GM18909 (cell line): ENCODE results near the gene ZNF638.

Experiments used
- ATAC-seq: cut with Tn5 transposase; IDR thresholded peaks from one replicate; pipeline ENCODE4 v1.9.1; 2021; ENCODE audit warnings: mild to moderate bottlenecking; ENCODE audit not compliant: unreplicated experiment, poor library complexity

The ZNF638 gene

DNA sequence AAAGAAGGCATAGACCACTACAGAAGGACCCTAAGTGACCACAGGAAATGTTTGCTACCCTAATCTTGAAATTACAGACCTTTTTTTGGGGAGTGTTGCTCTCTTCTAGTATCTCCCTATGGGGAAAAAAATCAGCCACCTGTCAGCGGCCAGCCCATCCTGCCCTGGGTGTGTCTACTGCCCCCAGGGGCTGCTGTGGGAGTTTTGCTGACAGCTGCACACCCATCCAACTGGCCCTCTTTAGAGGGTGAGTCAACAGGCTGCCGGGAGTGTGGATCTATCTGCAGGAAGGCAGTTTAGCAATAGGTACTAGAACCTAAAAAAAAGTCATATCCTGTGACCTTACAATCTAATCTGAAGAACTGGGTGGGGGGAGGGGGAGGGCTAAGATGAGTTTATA is 121.0 kb downstream of the ZNF638 start:
- ATAC-seq: no peak

DNA sequence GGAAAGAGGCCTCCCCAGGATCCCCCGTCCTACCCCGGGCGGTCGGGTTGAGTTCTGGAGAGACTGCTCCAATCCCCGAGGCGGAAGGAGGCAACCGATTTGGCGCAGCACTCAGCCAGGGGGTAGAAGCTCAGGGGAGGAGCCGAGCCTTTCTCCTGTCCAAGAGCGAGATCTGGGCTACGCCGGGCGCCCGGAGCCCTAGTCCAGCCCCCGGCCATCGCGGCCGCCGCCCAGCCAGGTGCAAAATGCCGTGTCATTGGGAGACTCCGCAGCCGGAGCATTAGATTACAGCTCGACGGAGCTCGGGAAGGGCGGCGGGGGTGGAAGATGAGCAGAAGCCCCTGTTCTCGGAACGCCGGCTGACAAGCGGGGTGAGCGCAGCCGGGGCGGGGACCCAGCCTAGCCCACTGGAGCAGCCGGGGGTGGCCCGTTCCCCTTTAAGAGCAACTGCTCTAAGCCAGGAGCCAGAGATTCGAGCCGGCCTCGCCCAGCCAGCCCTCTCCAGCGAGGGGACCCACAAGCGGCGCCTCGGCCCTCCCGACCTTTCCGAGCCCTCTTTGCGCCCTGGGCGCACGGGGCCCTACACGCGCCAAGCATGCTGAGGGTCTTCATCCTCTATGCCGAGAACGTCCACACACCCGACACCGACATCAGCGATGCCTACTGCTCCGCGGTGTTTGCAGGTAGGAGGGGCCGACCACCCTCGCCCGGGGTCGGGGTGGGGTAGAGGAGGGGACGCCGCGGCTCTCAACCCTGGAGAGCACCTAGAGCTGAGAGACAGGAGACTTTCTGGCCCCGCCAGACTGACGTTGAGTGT is 122.0 kb downstream of the ZNF638 start, which contains the start of gene DYSF:
DYSF (plus strand) TSS at position 158 of the 817 bp plus-strand sequence.
- ATAC-seq: no peak

DNA sequence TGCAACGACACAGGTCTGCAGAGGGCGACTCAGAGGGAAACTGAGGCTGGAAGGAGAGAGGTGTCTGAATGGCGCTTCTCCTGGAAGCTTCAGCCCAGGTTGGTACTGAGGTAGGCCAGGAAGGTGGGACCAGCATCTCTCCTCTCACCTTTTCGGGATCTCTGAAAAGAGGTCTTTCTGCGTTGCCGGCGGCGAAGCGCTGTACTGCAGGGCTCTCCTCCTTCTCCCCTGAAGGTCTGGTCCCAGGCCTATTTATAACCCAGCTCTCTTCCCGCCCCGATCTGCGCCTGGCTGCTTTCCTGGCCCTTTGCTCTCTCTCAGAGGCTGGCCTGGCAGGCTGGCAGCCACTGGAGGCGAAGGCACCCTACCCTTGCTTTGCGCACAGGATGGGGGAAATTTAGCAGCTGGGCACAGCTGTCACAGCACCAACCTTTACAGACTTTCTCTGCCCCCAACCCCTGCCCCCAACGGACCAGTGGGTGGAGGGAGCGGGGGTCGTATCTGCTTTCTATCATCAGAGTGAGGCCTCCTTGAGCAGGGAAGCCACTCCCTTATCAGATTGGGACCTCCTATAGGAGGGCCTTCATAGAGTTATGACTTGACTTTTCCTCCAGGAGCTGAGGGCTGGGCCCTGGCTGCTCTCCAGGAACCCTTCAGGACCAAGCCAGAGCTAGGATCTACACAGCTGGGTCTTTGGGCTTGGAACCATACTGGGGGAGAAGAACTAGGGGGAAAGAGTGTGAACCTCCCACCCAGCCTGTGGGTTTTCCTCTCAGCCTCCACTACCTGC is 122.8 kb downstream of the ZNF638 start:
- no peak for ATAC-seq

DNA sequence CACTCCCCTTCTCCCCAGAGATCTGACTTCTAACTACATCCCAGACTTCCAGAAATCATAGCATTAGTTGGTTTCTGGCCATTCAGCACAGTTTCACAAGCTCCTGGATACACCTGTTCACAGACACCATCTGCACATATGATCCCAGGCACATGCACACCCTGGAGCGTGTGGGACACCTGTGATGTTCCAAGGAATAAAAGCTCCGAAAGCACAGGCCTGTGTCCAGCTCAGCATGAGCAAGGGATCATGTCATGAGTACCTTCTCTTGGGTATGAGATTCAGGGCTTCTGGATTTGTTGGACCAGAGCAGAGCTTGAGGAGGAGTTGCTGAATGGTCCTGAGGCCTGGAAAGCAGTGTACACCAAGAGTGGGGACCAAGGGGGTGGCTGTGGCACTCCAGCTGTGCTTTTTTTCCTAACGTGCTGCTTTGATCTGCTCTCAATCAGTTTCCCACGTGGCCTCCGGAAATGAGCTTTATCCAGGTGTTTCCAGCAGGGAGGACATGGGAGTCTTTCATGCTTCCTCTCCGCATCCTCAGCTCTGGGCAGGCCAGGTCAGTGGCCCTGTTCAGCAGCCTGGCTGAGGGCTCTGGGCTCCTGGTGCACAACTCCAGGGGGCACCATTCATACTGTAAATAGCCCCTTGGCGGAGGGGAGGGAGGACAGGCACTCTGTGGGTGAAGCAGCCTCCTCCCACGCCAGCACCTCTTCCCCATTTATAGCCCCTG is 123.6 kb downstream of the ZNF638 start:
- ATAC-seq: no peak

DNA sequence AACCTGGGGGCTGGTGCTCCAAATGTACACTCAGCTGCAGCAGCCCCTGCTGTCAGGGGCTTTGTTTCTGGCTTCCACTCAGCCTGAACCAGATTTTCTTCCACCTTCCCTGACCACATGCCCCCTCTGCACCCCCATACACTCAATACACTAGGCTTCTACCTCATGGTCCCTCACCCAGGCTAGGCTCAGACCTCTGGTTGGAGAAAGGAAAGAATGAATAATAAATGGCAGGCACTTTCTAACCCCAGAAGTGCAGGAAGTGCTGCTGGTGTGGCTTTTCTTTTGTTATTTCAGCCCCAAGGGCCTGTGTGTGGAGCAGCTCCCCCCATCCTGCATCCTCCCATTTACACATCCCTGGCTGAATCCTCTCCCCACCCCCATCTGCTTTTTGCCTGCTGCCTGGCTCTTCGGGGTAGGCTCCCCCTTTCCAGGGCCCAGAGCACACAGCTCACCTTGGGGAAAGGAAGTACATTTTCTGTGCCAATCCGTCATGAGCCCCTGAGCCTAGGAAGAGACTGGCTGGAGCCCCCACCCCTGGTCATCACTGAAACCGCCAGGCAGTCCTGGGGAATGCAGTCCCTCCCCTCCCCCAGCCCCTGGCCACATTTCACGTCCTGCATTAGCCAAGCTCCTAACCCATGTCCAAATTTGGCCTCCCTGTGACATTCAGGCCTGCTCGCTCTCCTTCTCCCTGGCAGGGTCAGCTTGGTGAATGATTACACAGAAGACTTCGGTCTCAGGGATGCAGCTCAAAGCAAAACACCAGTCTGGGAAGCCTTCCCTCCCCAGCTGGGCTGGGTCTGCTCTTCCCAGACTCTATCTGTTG is 124.4 kb downstream of the ZNF638 start:
- no peak for ATAC-seq

DNA sequence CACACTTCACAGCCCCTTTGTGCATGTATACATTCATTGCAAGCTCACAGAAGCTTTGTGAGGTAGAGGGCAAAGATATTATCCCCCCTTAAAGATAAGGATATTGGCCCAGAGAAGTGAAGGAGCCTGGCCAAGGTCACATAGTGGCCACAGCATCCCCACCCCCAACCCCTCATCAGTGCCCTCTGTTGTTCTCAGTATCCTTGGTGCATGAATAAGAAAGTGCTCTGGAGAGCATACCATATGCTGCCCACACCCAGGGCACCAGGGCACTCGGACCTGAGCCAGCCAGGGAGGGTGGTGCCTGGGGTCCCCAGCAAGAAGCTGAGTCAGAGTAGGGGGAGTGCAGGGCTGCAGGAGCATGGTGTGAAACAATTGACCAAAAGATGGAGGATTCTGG is 125.0 kb downstream of the ZNF638 start:
- no peak for ATAC-seq

DNA sequence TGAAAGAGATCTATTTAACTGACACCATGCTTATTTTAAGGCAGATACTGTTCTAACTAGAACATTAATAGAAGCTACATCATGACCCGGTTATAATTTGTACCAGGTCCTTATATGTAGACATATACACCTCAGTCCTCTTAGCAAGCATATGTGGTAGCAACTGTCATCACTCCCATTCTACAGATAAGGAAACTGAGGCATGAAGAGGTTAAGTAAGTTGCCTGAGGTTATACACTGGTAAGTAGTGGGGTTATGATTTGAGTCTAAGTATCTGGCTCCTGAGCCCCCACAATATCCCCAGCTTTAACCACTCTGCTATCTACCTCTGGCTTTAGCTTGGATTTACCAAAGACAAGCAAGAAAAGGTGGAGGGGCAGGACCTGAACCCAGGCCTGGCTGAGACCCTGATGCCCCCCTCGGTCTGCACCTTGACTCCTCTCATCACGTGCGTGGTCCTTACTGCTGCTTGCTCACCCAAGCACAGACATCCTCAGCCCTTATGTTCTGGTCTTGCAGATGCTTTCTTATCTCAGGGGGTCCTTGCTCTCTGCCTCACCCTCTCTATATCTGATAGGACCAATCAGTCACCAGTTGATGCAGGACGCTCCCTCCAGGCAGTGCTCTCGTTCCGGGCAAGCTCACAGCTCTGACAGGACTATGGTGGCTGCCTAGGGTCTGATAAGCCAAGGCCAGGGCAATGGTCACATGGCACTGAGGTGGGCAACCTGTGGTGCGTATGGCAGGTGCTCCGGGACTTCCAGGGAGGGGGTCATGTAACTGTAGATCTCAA is 125.7 kb downstream of the ZNF638 start:
- no peak for ATAC-seq

DNA sequence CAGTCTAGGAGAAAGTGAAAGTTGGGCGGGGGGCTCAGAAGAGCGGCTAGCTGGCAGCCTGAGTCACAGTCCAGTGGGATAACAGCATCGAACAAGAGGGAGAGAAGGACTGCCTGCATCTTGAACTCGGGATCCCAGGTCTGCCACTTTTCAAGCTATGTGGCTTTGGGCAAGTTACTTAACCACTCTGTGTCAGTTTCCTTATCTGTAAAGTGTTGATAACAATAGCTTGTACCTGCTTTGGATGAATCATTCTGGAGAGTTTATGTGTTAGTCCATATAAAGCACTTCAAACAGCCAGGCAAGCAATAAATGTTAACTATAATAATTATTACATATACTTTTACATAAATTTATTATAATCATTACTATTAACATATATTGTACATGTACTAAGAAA is 126.3 kb downstream of the ZNF638 start:
- no peak for ATAC-seq

DNA sequence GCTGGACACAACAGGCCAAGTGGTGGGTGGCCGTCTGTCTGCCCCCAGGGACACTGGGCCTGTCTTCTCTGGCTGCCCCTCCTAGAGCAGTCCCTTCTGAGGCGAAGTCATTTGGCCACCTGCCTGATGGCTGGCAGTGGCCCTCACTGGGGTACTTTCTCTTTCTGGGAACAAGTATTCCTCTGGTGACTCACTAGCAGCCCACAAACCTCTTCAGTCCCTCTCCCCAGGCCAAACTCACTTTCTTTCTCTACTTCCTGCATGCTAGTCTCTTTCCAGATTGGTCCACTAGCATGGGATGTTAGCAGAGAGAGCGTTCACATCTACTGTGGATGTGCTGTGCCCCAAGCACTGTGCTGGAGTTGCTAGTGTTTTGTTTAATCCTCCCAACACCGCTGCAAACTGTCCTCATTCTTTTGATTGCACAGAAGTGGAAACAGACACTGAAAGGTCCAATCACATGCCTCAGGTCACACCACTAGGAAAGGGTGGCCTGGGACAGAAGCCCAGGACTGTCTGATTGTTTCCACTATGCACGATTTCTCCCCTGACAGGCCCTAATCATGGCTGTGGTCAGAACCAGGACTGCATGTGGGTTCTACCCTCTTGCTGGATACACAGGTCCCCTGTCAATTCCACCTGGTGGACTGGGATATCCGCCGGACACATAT is 127.0 kb downstream of the ZNF638 start:
- ATAC-seq: no peak

DNA sequence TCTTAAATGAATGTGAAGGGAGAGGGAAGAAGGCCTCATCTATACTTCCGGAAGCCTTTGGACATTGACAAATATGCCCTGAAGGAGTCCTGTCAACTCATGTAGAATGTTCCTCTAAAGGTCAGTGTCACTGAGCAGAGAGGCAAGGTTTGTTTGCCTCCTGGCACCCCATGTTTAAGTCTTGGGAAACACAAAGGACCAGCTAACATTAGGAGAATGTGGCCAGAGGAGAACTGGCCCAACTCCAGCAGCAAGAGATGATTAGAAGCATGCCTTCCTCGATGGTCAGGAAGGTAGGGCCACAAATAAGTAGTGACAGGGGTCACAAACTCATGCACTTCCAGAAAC is 127.5 kb downstream of the ZNF638 start:
- ATAC-seq: no peak

DNA sequence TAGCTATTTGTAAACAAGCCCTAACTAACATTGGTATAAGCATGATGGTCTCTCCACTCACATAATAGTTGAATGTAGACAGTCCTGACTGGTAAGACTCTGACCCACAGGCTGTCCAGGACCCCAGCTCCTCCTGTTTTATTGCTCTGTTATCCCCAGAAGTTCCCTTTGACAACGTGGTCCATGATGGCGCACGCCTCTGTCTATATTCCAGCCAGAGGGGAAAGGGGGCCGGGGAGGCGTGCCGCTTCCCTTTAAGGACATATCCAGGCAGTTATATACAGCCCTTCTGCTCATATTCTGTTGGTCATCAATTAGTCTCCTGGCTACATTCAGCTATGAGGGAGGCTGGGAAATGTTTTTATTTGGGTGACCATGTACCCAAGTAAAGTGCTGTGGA is 128.5 kb downstream of the ZNF638 start:
- no peak for ATAC-seq

DNA sequence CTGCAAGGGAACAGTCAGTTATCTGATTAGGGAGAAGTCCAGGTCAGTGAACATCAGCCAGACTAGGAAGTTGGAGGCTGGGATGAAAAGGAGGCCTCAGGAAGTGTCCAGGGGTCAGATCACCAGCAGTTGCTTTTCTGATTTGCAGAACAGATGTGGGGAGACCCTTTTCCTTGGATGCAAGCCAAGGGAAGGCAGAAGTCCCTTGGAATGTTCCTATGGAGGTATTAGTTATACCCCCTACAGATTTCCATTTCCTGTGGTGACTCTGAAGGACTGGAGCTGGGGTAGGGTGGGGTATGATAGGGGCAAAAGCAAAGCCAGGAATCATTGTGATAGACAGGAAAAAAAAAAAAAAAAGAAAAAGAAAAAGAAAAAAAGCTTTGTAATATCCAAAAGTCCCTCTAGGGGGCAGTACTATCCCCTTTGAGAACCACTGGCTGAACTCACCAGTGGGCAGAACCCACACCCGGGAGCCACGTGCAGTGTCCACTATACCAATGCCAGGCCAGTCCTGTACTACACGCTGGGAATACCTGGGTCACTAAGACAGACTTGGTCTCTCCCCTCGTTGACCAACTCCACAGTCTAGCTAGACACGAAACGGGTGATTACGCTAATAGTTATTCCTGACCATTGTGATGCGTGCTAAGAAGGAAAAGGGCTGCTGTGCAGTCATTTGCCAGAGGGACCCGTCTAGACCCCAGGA is 129.2 kb downstream of the ZNF638 start:
- ATAC-seq: no peak

DNA sequence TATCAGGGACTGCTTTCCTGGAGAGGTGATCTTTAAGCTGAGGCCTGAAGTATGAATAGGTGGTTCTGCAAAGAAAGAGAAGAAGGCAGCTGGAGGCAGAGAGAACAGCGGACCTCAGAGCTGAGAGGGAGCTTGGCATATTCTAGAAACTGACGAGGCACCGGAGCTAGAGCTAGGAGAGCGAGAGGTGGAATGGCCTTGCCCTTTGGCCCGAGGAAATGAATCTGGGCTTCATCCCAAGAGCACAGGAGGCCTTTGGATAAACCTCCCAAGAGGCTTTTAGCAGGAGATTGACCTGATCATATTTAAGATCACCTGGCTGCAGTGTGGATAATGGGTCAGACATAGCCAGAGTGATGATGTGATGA is 129.7 kb downstream of the ZNF638 start:
- ATAC-seq: no peak

DNA sequence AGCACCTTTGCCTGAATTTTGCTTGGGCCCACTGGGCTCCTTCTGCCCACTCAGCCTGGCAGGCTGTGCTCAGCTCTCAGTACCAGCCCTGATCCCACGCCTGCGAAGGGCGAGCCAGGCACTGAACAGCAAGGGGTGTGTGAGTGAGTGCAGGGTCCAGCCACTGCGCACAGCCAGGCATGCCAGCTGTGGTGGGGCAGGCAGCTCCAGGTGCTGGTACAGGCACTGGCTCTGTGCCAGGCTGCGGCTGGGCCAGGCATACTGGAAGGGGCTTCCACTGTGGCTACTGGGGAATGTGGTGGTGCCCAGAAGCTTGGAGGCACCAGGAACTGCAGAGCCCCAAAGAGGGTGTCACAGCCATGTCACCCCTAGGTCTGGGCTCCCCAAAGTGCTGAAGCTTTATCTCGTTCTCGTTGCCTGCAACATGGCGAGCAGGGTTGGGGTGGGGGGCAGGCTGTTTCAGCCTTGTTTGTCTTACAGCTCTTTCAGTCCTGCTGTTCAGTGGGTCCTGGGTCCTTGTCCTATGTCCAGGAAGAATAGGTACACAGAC is 130.5 kb downstream of the ZNF638 start:
- no peak for ATAC-seq

DNA sequence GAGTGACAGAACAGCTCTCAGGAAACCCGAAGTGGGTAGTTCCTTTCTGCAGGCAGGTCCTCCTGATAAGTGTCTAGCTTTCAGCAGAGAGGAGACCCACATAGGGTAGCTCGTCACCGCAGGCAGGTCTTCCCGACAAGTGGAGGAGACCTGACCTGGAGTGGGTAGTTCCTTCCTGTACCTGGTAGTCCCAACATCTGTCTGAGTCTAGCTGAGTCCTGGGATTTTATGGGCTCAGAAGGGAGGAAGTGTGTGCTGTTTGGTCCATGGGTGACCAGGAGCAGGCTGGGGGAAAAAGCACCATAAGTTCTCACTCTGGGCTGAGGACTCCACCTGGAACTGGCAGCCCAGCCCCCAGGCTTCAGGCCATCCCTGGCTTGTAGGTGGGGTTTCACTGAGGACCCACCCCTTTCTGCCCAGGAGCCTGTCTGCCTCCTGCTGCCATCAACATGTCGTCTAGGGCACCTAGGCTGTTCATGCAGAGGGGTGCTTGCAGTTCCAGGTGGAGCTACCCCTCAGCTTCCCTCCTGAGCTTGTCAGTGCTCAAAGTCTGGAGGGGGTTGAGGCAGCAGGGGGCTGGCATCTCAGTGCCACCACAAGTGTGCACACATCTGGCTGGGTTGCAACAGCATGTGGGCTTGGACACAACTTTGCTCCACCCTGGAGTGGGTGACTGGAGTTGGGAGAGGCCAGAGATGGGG is 131.2 kb downstream of the ZNF638 start:
- ATAC-seq: no peak

DNA sequence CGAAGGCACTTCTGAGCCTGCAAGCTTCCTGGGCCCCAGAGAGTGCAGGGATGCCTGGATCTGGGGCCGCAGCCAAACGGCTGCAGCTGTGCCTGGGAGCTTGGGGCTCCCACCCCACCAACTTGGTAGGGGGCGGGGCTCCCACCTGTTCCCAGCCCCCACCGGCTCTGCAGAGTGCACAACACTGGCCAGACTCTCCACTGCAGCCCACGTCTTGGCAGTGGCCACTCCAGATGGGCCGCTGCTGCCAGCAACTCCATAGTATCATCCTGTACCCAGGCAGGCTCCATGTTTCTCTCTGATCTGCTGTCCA is 131.7 kb downstream of the ZNF638 start:
- ATAC-seq: no peak

DNA sequence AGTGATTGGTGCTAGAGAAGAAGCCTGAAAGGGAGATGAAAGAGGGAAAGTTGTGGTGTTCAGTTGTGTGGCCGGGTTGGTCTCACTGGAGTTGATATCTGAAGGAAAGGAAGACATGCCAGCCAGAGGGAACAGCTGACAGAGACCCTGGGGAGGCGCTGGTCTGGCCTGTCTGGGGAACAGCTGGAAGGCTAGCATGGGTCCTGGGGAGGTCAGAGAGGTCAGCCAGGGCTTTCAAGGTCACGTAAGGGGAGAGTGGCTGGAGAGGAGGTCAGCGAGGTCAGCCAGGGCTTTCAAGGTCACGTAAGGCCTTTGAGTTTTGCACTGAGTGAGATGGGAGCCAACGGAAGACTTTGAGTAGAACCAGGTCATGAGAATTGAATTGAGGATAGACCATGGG is 132.8 kb downstream of the ZNF638 start:
- no peak for ATAC-seq

DNA sequence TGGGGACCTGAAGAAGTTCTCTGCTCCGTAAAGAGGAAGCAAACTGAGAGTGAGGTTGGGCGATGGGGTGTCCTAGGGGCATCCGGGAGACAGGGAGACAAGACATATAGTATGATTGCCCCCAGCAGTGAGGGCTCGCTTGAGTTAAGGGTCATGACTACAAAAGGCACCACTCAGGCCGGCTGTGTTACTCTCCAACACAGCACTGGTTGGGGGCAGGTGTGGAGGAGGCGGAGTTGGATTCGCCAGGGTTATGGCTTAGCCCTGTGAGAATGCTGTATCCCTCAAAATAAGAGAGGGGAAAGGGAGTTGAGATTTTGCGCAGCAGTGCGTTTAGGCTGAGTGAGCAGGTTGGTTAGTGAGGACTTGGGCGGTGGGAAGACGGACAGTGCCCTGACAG is 133.8 kb downstream of the ZNF638 start:
- no peak for ATAC-seq
